GM12801 (cell line): ENCODE results near the gene TMEM62.

ENCODE experiments used
- CTCF ChIP-seq: IDR thresholded peaks from one replicate; pipeline ENCODE4 v1.5.1; 2011; ENCODE audit warnings: control low read depth; ENCODE audit not compliant: insufficient read length; ENCODE audit errors: extremely low read depth

TMEM62 gene

GRCh38 chr15:43186003-43186353 is 52.6 kb downstream of the TMEM62 start:
- no peak for TF ChIP-seq CTCF

GRCh38 chr15:43187544-43188155 is 54.3 kb downstream of the TMEM62 start:
- no peak for TF ChIP-seq CTCF

- TF ChIP-seq CTCF = no peak
Measured at GRCh38 chr15:43189296-43189695, 55.9 kb downstream of the TMEM62 start.

GRCh38 chr15:43190178-43190577 is 56.8 kb downstream of the TMEM62 start:
- no peak for TF ChIP-seq CTCF

- no peak for TF ChIP-seq CTCF
Measured at GRCh38 chr15:43193710-43194109, 60.3 kb downstream of the TMEM62 start.

- no peak for TF ChIP-seq CTCF
Measured at GRCh38 chr15:43194795-43195194, 61.4 kb downstream of the TMEM62 start.

GRCh38 chr15:43196760-43197548 is 63.6 kb downstream of the TMEM62 start:
- TF ChIP-seq CTCF = no peak
